Activated T-cell treated with anti-CD3 and anti-CD28 coated beads, Interleukin-2, amount 50 U/mL, for 24 hours (primary cell): ENCODE measurements around the gene PSMA5.

Source experiments
- DNase-seq: peaks from one replicate; pipeline ENCODE4 v3.0.0-alpha.2; 2020
- H3K27ac Mint-ChIP-seq: 2 replicates; pipeline ENCODE4 v1.8.0; 2020; ENCODE audit warnings: mild to moderate bottlenecking, mixed read lengths
- H3K27me3 Mint-ChIP-seq: 2 replicates; pipeline ENCODE4 v1.8.0; 2020; ENCODE audit warnings: mixed read lengths
- H3K36me3 Mint-ChIP-seq: 2 replicates; pipeline ENCODE4 v1.8.0; 2020; ENCODE audit warnings: low read depth, mixed read lengths
- H3K4me1 Mint-ChIP-seq: 2 replicates; pipeline ENCODE4 v1.8.0; 2020; ENCODE audit warnings: low read depth, mixed read lengths
- H3K4me3 Mint-ChIP-seq: 2 replicates; pipeline ENCODE4 v1.8.0; 2020; ENCODE audit warnings: mild to moderate bottlenecking, moderate library complexity, mixed read lengths
- H3K9me3 Mint-ChIP-seq: 2 replicates; pipeline ENCODE4 v1.8.0; 2020; ENCODE audit warnings: mixed read lengths

The PSMA5 gene

DNA sequence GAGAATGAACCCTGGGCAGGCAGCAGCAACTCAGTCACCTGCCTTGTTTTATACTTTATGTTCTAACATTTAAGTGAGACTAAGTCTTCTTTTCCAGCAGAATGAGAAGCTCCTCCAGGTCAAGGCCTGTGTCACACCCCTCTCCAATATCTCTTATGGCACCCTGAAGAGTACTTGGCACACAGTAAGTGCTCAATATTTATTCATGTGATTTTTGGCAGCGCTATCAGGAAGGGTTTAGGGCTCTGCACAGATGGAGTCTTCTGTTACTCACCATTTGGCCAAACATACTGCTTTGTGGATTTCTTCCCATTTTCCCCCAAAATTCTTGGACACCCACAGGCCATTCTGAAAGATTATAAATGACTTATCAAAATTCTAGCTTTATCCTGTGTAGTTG is 75.6 kb downstream of the PSMA5 start:
- no peak for DNase-seq
- Mint-ChIP-seq H3K4me1 (peaks cover 3% of the 10 kb centered on the region), H3K27ac (no peak overlapping the region), H3K9me3 (no peaks in the 10 kb centered on the region), H3K4me3 (no peak overlapping the region), H3K36me3 (no peaks in the 10 kb centered on the region), H3K27me3 (no peaks in the 10 kb centered on the region)

- Mint-ChIP-seq H3K27me3 (no peaks in the 10 kb centered on the region), H3K36me3 (no peaks in the 10 kb centered on the region), H3K9me3 (no peaks in the 10 kb centered on the region)
These were observed 76.1 kb downstream of the PSMA5 start for GRCh38 chr1:109350182-109350581.

More at GRCh38 chr1:109350182-109350581, 76.1 kb downstream of the PSMA5 start:
- Mint-ChIP-seq H3K4me3 (no peak overlapping the region), H3K4me1 (peaks cover 3% of the 10 kb centered on the region), H3K27ac (no peak overlapping the region)
- no peak for DNase-seq
